Endothelial cell (in vitro differentiated cells): ENCODE data around the gene ARL5C. TPM values are rescaled to one million over a fixed set of nuclear protein-coding genes. Genes with fewer than 3 reads are reported as not detected.
"Not testable (repeated sequence)": the region's sequence is repeated elsewhere in the genome, so short reads cannot be mapped to it uniquely, and the experiment has no call there.

Experiments used
- DNase-seq: peaks from one replicate; pipeline ENCODE4 v3.0.0; 2021; ENCODE audit warnings: low spot score
- H3K27ac Mint-ChIP-seq: one replicate; pipeline ENCODE4 v1.8.0; 2021; ENCODE audit warnings: mixed read lengths, inconsistent platforms; ENCODE audit not compliant: unreplicated experiment
- H3K27me3 Mint-ChIP-seq: one replicate; pipeline ENCODE4 v1.8.0; 2021; ENCODE audit warnings: mild to moderate bottlenecking, moderate library complexity, mixed read lengths, inconsistent platforms; ENCODE audit not compliant: unreplicated experiment
- H3K36me3 Mint-ChIP-seq: one replicate; pipeline ENCODE4 v1.8.0; 2021; ENCODE audit warnings: mild to moderate bottlenecking, low read depth, mixed read lengths, inconsistent platforms; ENCODE audit not compliant: unreplicated experiment
- H3K4me1 Mint-ChIP-seq: one replicate; pipeline ENCODE4 v1.8.0; 2021; ENCODE audit warnings: mild to moderate bottlenecking, mixed read lengths, inconsistent platforms; ENCODE audit not compliant: unreplicated experiment
- H3K4me3 Mint-ChIP-seq: one replicate; pipeline ENCODE4 v1.8.0; 2021; ENCODE audit warnings: mild to moderate bottlenecking, mixed read lengths, inconsistent platforms; ENCODE audit not compliant: unreplicated experiment
- H3K9me3 Mint-ChIP-seq: one replicate; pipeline ENCODE4 v1.8.0; 2021; ENCODE audit warnings: mixed read lengths, inconsistent platforms; ENCODE audit not compliant: unreplicated experiment
- CTCF ChIP-seq: fragments of 200-600 bp; sonication (generic); IDR thresholded peaks from one replicate; pipeline ENCODE4 v1.5.0; 2021; ENCODE audit warnings: antibody characterized with exemption; ENCODE audit not compliant: unreplicated experiment
- total RNA-seq: library from RNA; stranded (reverse); fragmentation: NEBNext Ultra II Directional; extraction: Animal tissue kit (Norgen Biotek cat#: 25700); gene quantifications from one replicate; pipeline ENCODE4 v1.2.1, GENCODE V29; 2021; ENCODE audit not compliant: unreplicated experiment

Gene ARL5C
- total RNA-seq, 1 donor from 2014 or later: not detected

- no peak overlapping the region for H3K27ac Mint-ChIP-seq
- no peaks in the 10 kb centered on the region for H3K36me3 Mint-ChIP-seq
- H3K4me1 Mint-ChIP-seq: peaks cover under 1% of the 10 kb centered on the region
- no peaks in the 10 kb centered on the region for H3K9me3 Mint-ChIP-seq
- peaks cover 1% of the 10 kb centered on the region for H3K27me3 Mint-ChIP-seq
- no peak for TF ChIP-seq CTCF
- no peak for DNase-seq
- no peak overlapping the region for H3K4me3 Mint-ChIP-seq
Measured at GRCh38 chr17:39131616-39132015, 34.3 kb downstream of the ARL5C start.

GRCh38 chr17:39130205-39130604 is 35.8 kb downstream of the ARL5C start:
- no peaks in the 10 kb centered on the region for H3K4me1 Mint-ChIP-seq
- no peaks in the 10 kb centered on the region for H3K9me3 Mint-ChIP-seq
- no peak overlapping the region for H3K27ac Mint-ChIP-seq
- H3K4me3 Mint-ChIP-seq: no peak overlapping the region
- H3K27me3 Mint-ChIP-seq: peaks cover 1% of the 10 kb centered on the region
- TF ChIP-seq CTCF: no peak
- no peak for DNase-seq
- no peaks in the 10 kb centered on the region for H3K36me3 Mint-ChIP-seq

- not testable (repeated sequence) for H3K4me3 Mint-ChIP-seq, H3K9me3 Mint-ChIP-seq, H3K36me3 Mint-ChIP-seq, H3K27ac Mint-ChIP-seq, DNase-seq, H3K27me3 Mint-ChIP-seq, H3K4me1 Mint-ChIP-seq
Measured at GRCh38 chr17:39129544-39129943, 36.4 kb downstream of the ARL5C start.

GRCh38 chr17:39126436-39126835 is 39.5 kb downstream of the ARL5C start:
- Mint-ChIP-seq H3K27ac (no peak overlapping the region), H3K4me1 (no peaks in the 10 kb centered on the region), H3K27me3 (no peaks in the 10 kb centered on the region), H3K4me3 (no peak overlapping the region), H3K36me3 (no peaks in the 10 kb centered on the region), H3K9me3 (no peaks in the 10 kb centered on the region)
- TF ChIP-seq CTCF: no peak
- no peak for DNase-seq

GRCh38 chr17:39125143-39125875 is 40.7 kb downstream of the ARL5C start:
- Mint-ChIP-seq H3K36me3 (no peaks in the 10 kb centered on the region), H3K9me3 (no peaks in the 10 kb centered on the region), H3K4me1 (no peaks in the 10 kb centered on the region), H3K27ac (no peak overlapping the region), H3K27me3 (no peaks in the 10 kb centered on the region), H3K4me3 (no peak overlapping the region)
- no peak for DNase-seq
- TF ChIP-seq CTCF: no peak
